ENCODE measurements around the gene TUBGCP2. TPM values are rescaled to one million over a fixed set of nuclear protein-coding genes. Genes with fewer than 3 reads are reported as not detected.

The TUBGCP2 gene
- total and polyA plus RNA-seq, 2 of the 13 experiments (the other 11 are each of a cell fraction or from before 2014, with no cell fraction given): 21.3 to 34.5 TPM

DNA sequence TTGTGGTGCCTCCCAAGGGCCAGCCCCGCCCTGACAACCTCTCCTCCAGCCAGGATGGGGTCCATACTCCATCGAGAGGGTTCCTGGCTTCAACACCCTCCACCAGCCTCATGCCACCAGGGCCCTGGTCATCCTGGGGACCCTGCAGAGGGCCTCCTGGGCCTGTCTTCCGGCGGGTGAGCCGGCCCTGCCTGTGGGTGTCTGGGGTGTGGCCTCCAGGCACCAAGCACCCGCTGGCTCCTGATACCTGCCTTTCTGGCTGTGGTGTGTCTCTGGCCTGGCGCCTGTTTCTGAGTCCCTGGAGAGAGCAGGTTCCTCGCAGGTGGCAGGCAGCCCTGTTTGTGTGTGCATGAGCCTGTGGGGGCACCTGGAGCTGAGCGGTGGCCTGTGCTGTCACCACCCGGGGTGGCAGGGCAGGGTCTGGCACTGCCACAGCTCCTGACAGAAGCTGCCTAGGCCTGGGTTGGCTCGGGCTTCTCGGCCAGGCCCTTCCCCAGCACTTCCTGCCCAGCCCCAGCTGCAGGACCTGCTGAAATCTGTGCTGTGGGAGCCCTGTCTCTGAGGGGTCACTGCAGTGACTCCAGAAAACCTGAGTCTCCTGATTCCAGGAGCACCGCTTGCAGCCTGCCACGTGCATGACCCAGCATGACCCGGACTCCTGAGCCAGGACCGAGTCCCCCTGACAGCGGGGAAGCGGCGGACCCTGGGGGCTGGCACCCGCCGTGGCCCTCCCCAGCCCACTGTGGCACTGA lies 50.4 kb downstream of the TUBGCP2 start (continued):
- no peak for TF ChIP-seq ZNF577 (CRISPR knock-in tag; IDR thresholded peaks at IDR 0.05; ENCODE audit: borderline replicate concordance, low read depth)
- TF ChIP-seq IRX3 (CRISPR knock-in tag; IDR thresholded peaks at IDR 0.05; ENCODE audit: borderline replicate concordance, low read depth): no peak
- no peak for TF ChIP-seq ZBTB38 (CRISPR knock-in tag; IDR thresholded peaks at IDR 0.05)
- TF ChIP-seq THRA (CRISPR knock-in tag; IDR thresholded peaks at IDR 0.05; ENCODE audit: borderline replicate concordance): peak; percentile 82; the same call in 1 of the 2 replicates
- TF ChIP-seq ZNF780A (CRISPR knock-in tag; IDR thresholded peaks at IDR 0.05): no peak
- no peak for TF ChIP-seq PHF21A (CRISPR knock-in tag; IDR thresholded peaks at IDR 0.05)
- TF ChIP-seq ZNF790 (CRISPR knock-in tag; IDR thresholded peaks at IDR 0.05; ENCODE audit: borderline replicate concordance): no peak
- no peak for TF ChIP-seq NFRKB (IDR thresholded peaks at IDR 0.05)
- no peak for TF ChIP-seq GPBP1L1 (CRISPR knock-in tag; IDR thresholded peaks at IDR 0.05)
- no peak for TF ChIP-seq ZNF674 (CRISPR knock-in tag; IDR thresholded peaks at IDR 0.05; ENCODE audit: low read depth)
- TF ChIP-seq RELA (CRISPR knock-in tag; IDR thresholded peaks at IDR 0.05): no peak
- TF ChIP-seq ZNF264 (CRISPR knock-in tag; IDR thresholded peaks at IDR 0.05): no peak
- TF ChIP-seq NBN (conservative IDR thresholded peaks at IDR 0.05): no peak
- no peak for TF ChIP-seq NRL (CRISPR knock-in tag; IDR thresholded peaks at IDR 0.05; ENCODE audit: borderline replicate concordance)
- TF ChIP-seq STAT5B (CRISPR knock-in tag; IDR thresholded peaks at IDR 0.05): no peak
- TF ChIP-seq RXRB (CRISPR knock-in tag; IDR thresholded peaks at IDR 0.05; ENCODE audit: borderline replicate concordance): 0 out of 2 replicates have a peak, but pooled peaks have one; percentile 33
- 0 out of 2 replicates have a peak, but pooled peaks have one; percentile 20 for TF ChIP-seq HIVEP1 (CRISPR knock-in tag; IDR thresholded peaks at IDR 0.05)
- no peak for TF ChIP-seq DMTF1 (CRISPR knock-in tag; IDR thresholded peaks at IDR 0.05)
